IMR-90 (cell line): ENCODE results near the gene NKX6-1. TPM values are rescaled to one million over a fixed set of nuclear protein-coding genes. Genes with fewer than 3 reads are reported as not detected.

ENCODE experiments used
- ATAC-seq: fragments of 200-7000 bp; cut with Tn5 transposase; 2 replicates; pipeline ENCODE4 v1.9.1; 2020; ENCODE audit warnings: low read depth, mild to moderate bottlenecking, moderate library complexity
- BruUV-seq: library from RNA; stranded (reverse); fragments of 400-500 nt; replicated peaks from 2 replicates; lab custom pipeline; 2021; lab: Mats Ljungman, UMichigan
- CTCF ChIA-PET: fragments of 300-600 bp; formaldehyde crosslinking; extraction: SDS; loops from one replicate; lab custom pipeline; 2021; ENCODE audit warnings: antibody characterized with exemption; lab: Yijun Ruan, JAX
- POLR2A ChIA-PET: fragments of 300-600 bp; sonication (Branson Sonifier 250); formaldehyde crosslinking; loops from one replicate; lab custom pipeline; 2022; ENCODE audit warnings: antibody characterized with exemption; ENCODE audit not compliant: unreplicated experiment; lab: Charles Lee
- DNase-seq: peaks from one replicate; pipeline ENCODE4 v3.0.0; 2013
- H2AFZ ChIP-seq: replicated peaks from 2 replicates; pipeline ENCODE3; 2013; ENCODE audit warnings: low read length, mild to moderate bottlenecking; ENCODE audit not compliant: poor library complexity
- H2AK5ac ChIP-seq: 2 replicates; pipeline ENCODE4 v1.6.1; 2013; ENCODE audit warnings: low read depth, low read length, inconsistent platforms
- H2AK9ac ChIP-seq: replicated peaks from 2 replicates; pipeline ENCODE3; 2013; ENCODE audit warnings: mild to moderate bottlenecking, low read depth, low read length, moderate library complexity; ENCODE audit not compliant: poor library complexity
- H2BK120ac ChIP-seq: 2 replicates; pipeline ENCODE4 v1.6.1; 2013; ENCODE audit warnings: low read depth, low read length, inconsistent platforms
- H2BK15ac ChIP-seq: 3 replicates; pipeline ENCODE4 v1.6.1; 2013; ENCODE audit warnings: low read depth, low read length, inconsistent platforms
- H2BK20ac ChIP-seq: 2 replicates; pipeline ENCODE4 v1.6.1; 2013; ENCODE audit warnings: low read depth, mild to moderate bottlenecking, inconsistent platforms, low read length, moderate library complexity
- H2BK5ac ChIP-seq: 2 replicates; pipeline ENCODE4 v1.6.1; 2013; ENCODE audit warnings: mild to moderate bottlenecking, low read depth, low read length, inconsistent platforms; ENCODE audit not compliant: poor library complexity, severe bottlenecking
- H3K14ac ChIP-seq: replicated peaks from 2 replicates; pipeline ENCODE4 v1.6.1; 2013; ENCODE audit warnings: low read depth, low read length, inconsistent platforms
- H3K18ac ChIP-seq: 2 replicates; pipeline ENCODE4 v1.6.1; 2013; ENCODE audit warnings: low read depth, low read length, control low read depth
- H3K23ac ChIP-seq: 2 replicates; pipeline ENCODE4 v1.6.1; 2013; ENCODE audit warnings: low read depth, low read length, inconsistent platforms
- H3K27ac ChIP-seq: 2 replicates; pipeline ENCODE4 v1.5.1; 2013; ENCODE audit warnings: mild to moderate bottlenecking, control low read depth, low read length; ENCODE audit not compliant: insufficient read depth
- H3K27me3 ChIP-seq: 2 replicates; pipeline ENCODE4 v1.6.1; 2013; ENCODE audit warnings: low read length; ENCODE audit not compliant: control insufficient read depth, insufficient read depth
- H3K36me3 ChIP-seq: 2 replicates; pipeline ENCODE4 v1.6.1; 2013; ENCODE audit warnings: low read length, mixed read lengths; ENCODE audit not compliant: control insufficient read depth, insufficient read depth
- H3K4ac ChIP-seq: 2 replicates; pipeline ENCODE4 v1.6.1; 2013; ENCODE audit warnings: low read depth, low read length, inconsistent platforms
- H3K4me1 ChIP-seq: 2 replicates; pipeline ENCODE4 v1.6.1; 2013; ENCODE audit warnings: low read length, mixed read lengths; ENCODE audit not compliant: control insufficient read depth, insufficient read depth
- H3K4me2 ChIP-seq: 2 replicates; pipeline ENCODE4 v1.6.1; 2013; ENCODE audit warnings: low read depth, mild to moderate bottlenecking, control low read depth, low read length, moderate library complexity
- H3K4me3 ChIP-seq: 2 replicates; pipeline ENCODE4 v1.5.1; 2013; ENCODE audit warnings: low read depth, mild to moderate bottlenecking, control low read depth, low read length, moderate library complexity; ENCODE audit not compliant: insufficient read depth
- H3K56ac ChIP-seq: 2 replicates; pipeline ENCODE4 v1.6.1; 2013; ENCODE audit warnings: low read length, inconsistent platforms; ENCODE audit not compliant: insufficient read depth; ENCODE audit errors: extremely low read depth
- H3K79me1 ChIP-seq, 2 experiments: 2 replicates each; pipeline ENCODE4 v1.6.1; 2013; ENCODE audit warnings: low read length in 2 of 2, inconsistent platforms in 1 of 2, low read depth in 1 of 2
- H3K9ac ChIP-seq: 2 replicates; pipeline ENCODE4 v1.6.1; 2013; ENCODE audit warnings: low read depth, low read length, control low read depth
- H3K9me1 ChIP-seq: 2 replicates; pipeline ENCODE4 v1.6.1; 2013; ENCODE audit warnings: low read length, inconsistent platforms; ENCODE audit not compliant: insufficient read depth
- H3K9me3 ChIP-seq: 2 replicates; pipeline ENCODE4 v1.6.1; 2013; ENCODE audit warnings: low read length; ENCODE audit not compliant: control insufficient read depth, insufficient read depth
- H4K20me1 ChIP-seq: 2 replicates; pipeline ENCODE4 v1.6.1; 2013; ENCODE audit warnings: low read length, inconsistent platforms; ENCODE audit not compliant: insufficient read depth
- H4K5ac ChIP-seq: 2 replicates; pipeline ENCODE4 v1.6.1; 2013; ENCODE audit warnings: mild to moderate bottlenecking, low read depth, low read length, control low read depth
- H4K8ac ChIP-seq, 2 experiments: 2 replicates each; pipeline ENCODE4 v1.6.1; 2013; ENCODE audit warnings: low read depth in 2 of 2, low read length in 2 of 2, control low read depth in 1 of 2, inconsistent platforms in 1 of 2
- H4K91ac ChIP-seq: 2 replicates; pipeline ENCODE4 v1.6.1; 2013; ENCODE audit warnings: low read depth, low read length, inconsistent platforms; ENCODE audit not compliant: insufficient read depth
- CHD1 ChIP-seq: IDR thresholded peaks from 2 replicates; pipeline ENCODE4 v1.6.1; 2012; ENCODE audit warnings: low read depth, low read length, improper control_type of control experiment
- CTCF ChIP-seq: conservative IDR thresholded peaks from 2 replicates; pipeline ENCODE4 v1.5.1; 2012; ENCODE audit warnings: mild to moderate bottlenecking, low read depth, low read length, improper control_type of control experiment
- MAFK ChIP-seq: IDR thresholded peaks from 2 replicates; pipeline ENCODE4 v1.6.1; 2012; ENCODE audit warnings: low read depth, low read length, improper control_type of control experiment
- MAZ ChIP-seq: IDR thresholded peaks from 2 replicates; pipeline ENCODE4 v1.6.1; 2012; ENCODE audit warnings: low read depth, mild to moderate bottlenecking, low read length, improper control_type of control experiment, moderate library complexity, borderline replicate concordance
- MXI1 ChIP-seq: IDR thresholded peaks from 2 replicates; pipeline ENCODE4 v1.6.1; 2012; ENCODE audit warnings: low read depth, mild to moderate bottlenecking, low read length, moderate library complexity, borderline replicate concordance
- POLR2A ChIP-seq: IDR thresholded peaks from 2 replicates; pipeline ENCODE4 v1.6.1; 2012; ENCODE audit warnings: mild to moderate bottlenecking, low read depth, low read length
- RCOR1 ChIP-seq: IDR thresholded peaks from 2 replicates; pipeline ENCODE4 v1.6.1; 2012; ENCODE audit warnings: mild to moderate bottlenecking, low read length, improper control_type of control experiment; ENCODE audit not compliant: insufficient replicate concordance
- RFX5 ChIP-seq: IDR thresholded peaks from 2 replicates; pipeline ENCODE4 v1.8.0; 2012; ENCODE audit warnings: low read depth, mild to moderate bottlenecking, low read length, moderate library complexity
- USF2 ChIP-seq: fragments of 150-350 bp; IDR thresholded peaks from 2 replicates; pipeline ENCODE4 v1.6.1; 2017; ENCODE audit warnings: mild to moderate bottlenecking, antibody characterized with exemption, low read length, low read depth
- WGBS, 2 experiments: methylation state at CpG; one replicate each; pipeline versions ENCODE4 v1.1.5 to v1.1.7; 2013; ENCODE audit warnings: missing lambda C conversion rate in 2 of 2; ENCODE audit not compliant: insufficient read length in 1 of 2; ENCODE audit errors: extremely low coverage in 2 of 2; 5-methylcytosine and 5-hydroxymethylcytosine counted together
- dilution Hi-C: fragments of 300-500 bp; cut with HindIII; formaldehyde crosslinking; loops from one replicate; pipeline ENCODE4 v1.14.3; 2018; ENCODE audit warnings: low sequenced_read_pairs; ENCODE audit not compliant: unreplicated experiment
- in situ Hi-C: fragments of 300-500 bp; cut with MboI; formaldehyde crosslinking; loops from 3 replicates; pipeline ENCODE4 v1.14.3; 2019; ENCODE audit warnings: low sequenced_read_pairs, inconsistent platforms, mixed read lengths
- intact Hi-C: fragments of 100-400 bp; cut with micrococcal nuclease; formaldehyde crosslinking; loops from 2 replicates; pipeline ENCODE4 v1.10.0; 2022
- polyA plus RNA-seq, 3 experiments: library from polyadenylated mRNA; depleted of rRNA; stranded (reverse); fragments of >200 nt; gene quantifications; 2 replicates each; pipeline ENCODE4 v1.2.3, GENCODE V29; 2012; ENCODE audit warnings: low replicate concordance in 1 of 3
- total RNA-seq: library from RNA; depleted of rRNA; stranded (reverse); fragments of >200 nt; gene quantifications from 2 replicates; pipeline ENCODE4 v1.2.3, GENCODE V29; 2012

The NKX6-1 gene
- total and polyA plus RNA-seq, 2 of the 4 experiments (the other 2 are of a cell fraction) = under 0.01 to 0.24 TPM

DNA sequence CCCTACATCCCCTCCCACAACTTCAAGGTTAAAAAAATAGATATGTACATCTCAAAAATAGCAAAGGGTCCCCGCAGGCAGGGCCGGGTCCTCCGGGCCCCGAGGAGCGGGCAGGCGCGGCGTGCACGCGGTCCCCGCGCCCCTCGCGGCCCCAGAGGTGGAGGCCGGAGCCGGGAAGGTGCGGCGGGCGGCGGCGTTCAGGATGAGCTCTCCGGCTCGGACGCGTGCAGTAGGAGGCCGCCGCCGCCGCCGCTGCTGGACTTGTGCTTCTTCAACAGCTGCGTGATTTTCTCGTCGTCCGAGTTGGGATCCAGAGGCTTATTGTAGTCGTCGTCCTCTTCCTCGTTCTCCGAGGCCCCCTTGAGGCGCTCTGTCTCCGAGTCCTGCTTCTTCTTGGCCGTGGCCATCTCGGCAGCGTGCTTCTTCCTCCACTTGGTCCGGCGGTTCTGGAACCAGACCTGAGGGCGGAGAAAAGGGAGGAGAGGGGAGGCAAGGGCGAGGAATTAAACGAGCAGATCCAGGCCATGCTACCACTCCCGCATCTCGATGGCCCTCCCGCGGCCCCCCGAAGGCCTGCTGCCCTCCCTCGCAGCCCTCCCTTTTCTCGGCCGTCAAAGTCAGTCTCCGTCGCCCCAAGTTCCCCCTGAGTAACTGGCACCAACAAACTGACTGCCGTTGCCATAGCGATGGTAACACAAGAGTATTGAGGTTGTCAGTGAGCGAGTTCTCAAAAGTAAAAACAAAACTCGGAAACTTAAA is 5.8 kb downstream of the NKX6-1 start:
- Histone ChIP-seq H3K14ac (no peak overlapping the region), H3K4me2 (peak overlapping the region; percentile 83), H3K4me1 (no peaks in the 10 kb centered on the region; the same call in 1 of the 2 replicates), H4K8ac (no peak overlapping the region), H2BK15ac (no peak overlapping the region), H2BK120ac (no peak overlapping the region), H3K23ac (no peak overlapping the region), H3K27ac (no peak overlapping the region), H3K9ac (no peak overlapping the region), H4K91ac (no peak overlapping the region), H2BK5ac (no peak overlapping the region), H3K79me1 (no peaks in the 10 kb centered on the region), H4K20me1 (no peaks in the 10 kb centered on the region), H3K9me3 (peaks cover 21% of the 10 kb centered on the region), H4K5ac (no peak overlapping the region), H2AK9ac (no peak overlapping the region), H3K56ac (no peak overlapping the region), H3K18ac (no peak overlapping the region), H2BK20ac (no peak overlapping the region), H3K27me3 (peaks cover 62% of the 10 kb centered on the region), H2AFZ (peak overlapping the region; percentile 83), H2AK5ac (no peak overlapping the region), H3K36me3 (no peaks in the 10 kb centered on the region), H3K4ac (no peak overlapping the region), H3K4me3 (peak overlapping the region; percentile 21; the same call in 1 of the 2 replicates), H3K9me1 (no peaks in the 10 kb centered on the region)
- POLR2A ChIA-PET = no interaction called here
- no TSS peak for BruUV-seq
- 8% methylated on average over 21 of the region's 62 CpGs; no CpG with 5 or more reads in 1 of the 2 experiments for WGBS, 2 experiments
- CTCF ChIA-PET = no interaction called here
- intact Hi-C loops = no loop called here
- DNase-seq = peak; percentile 10
- in situ Hi-C loops = no loop called here
- TF ChIP-seq POLR2A = no peak
- no peak for TF ChIP-seq USF2
- TF ChIP-seq RCOR1 = no peak
- TF ChIP-seq RFX5 = no peak
- no peak for TF ChIP-seq MAZ
- no peak for TF ChIP-seq MAFK
- no peak for TF ChIP-seq MXI1
- no peak for TF ChIP-seq CTCF
- no peak for TF ChIP-seq CHD1
- dilution Hi-C loops = no loop called here
- ATAC-seq = peak; percentile 25; the same call in 1 of the 2 replicates
